Activated effector memory CD4-positive, alpha-beta T cell treated with anti-CD3 and anti-CD28 coated beads, Interleukin-2, amount 50 U/mL, for 16 hours (primary cell): ENCODE data around the gene THSD8.
A peak's percentile ranks its signal among the peaks of the same experiment; 100 is the strongest.
"Not testable (repeated sequence)": the region's sequence is repeated elsewhere in the genome, so short reads cannot be mapped to it uniquely, and the experiment has no call there.

Experiments
- DNase-seq: peaks from one replicate; pipeline ENCODE4 v3.0.0-alpha.2; 2020

Gene THSD8

GRCh38 chr19:12833738-12834565, 32.1 kb downstream of the THSD8 start:
- peak; percentile 78 for DNase-seq

- DNase-seq, result no peak
Measured at GRCh38 chr19:12834566-12834943, 32.7 kb downstream of the THSD8 start, which contains the start of gene RTBDN. TSS of gene RTBDN (minus strand) at chr19:12834579. CDS start at chr19:12829979, 4,600 bp downstream.

- DNase-seq, result peak; percentile 70
Measured at GRCh38 chr19:12834976-12835757, 33.3 kb downstream of the THSD8 start.

- no peak for DNase-seq
Measured at GRCh38 chr19:12836529-12836863, 34.6 kb downstream of the THSD8 start.

GRCh38 chr19:12837225-12837624, 35.4 kb downstream of the THSD8 start:
- DNase-seq, result no peak

- DNase-seq, result peak; percentile 82
Measured at GRCh38 chr19:12838182-12838885, 36.5 kb downstream of the THSD8 start, which contains the start of gene MAST1. TSS of gene MAST1 (plus strand) at chr19:12838515. CDS start at chr19:12838573, 58 bp downstream.

GRCh38 chr19:12838886-12839756, 37.3 kb downstream of the THSD8 start:
- peak; percentile 64 for DNase-seq

- peak; percentile 71 for DNase-seq
Measured at GRCh38 chr19:12840091-12841079, 38.5 kb downstream of the THSD8 start.

- DNase-seq, result peak; percentile 64
Measured at GRCh38 chr19:12841094-12841493, 39.2 kb downstream of the THSD8 start.

GRCh38 chr19:12842511-12842910, 40.6 kb downstream of the THSD8 start:
- DNase-seq, result no peak

GRCh38 chr19:12843328-12843727, 41.5 kb downstream of the THSD8 start:
- no peak for DNase-seq

- no peak for DNase-seq
Measured at GRCh38 chr19:12843999-12844732, 42.3 kb downstream of the THSD8 start.

GRCh38 chr19:12846613-12847012, 44.7 kb downstream of the THSD8 start:
- not testable (repeated sequence) for DNase-seq

GRCh38 chr19:12847159-12848139, 45.6 kb downstream of the THSD8 start:
- DNase-seq, result peak; percentile 95
